Left renal cortex interstitium (tissue), 4 donors: ENCODE measurements around the gene PSMC4. TPM values are rescaled to one million over a fixed set of nuclear protein-coding genes. Genes with fewer than 3 reads are reported as not detected.

Source experiments
- DNase-seq, 4 donors: peaks; one replicate each; pipeline ENCODE4 v3.0.0-alpha.2; 2013; ENCODE audit warnings: low read depth in 4 of 4, low spot score in 2 of 4, missing footprints in 1 of 4
- polyA plus RNA-seq, 4 donors: library from polyadenylated mRNA; unstranded; fragments of 120-200 nt; gene quantifications; one replicate each; pipeline ENCODE4 v1.2.1, GENCODE V29; 2013; ENCODE audit not compliant: insufficient read length in 4 of 4

The PSMC4 gene
- 100 to 1,000 TPM in 2 of 4 donors, 10 to 100 TPM in 2; 81.2 to 103 (median 99.1) TPM for polyA plus RNA-seq

DNA sequence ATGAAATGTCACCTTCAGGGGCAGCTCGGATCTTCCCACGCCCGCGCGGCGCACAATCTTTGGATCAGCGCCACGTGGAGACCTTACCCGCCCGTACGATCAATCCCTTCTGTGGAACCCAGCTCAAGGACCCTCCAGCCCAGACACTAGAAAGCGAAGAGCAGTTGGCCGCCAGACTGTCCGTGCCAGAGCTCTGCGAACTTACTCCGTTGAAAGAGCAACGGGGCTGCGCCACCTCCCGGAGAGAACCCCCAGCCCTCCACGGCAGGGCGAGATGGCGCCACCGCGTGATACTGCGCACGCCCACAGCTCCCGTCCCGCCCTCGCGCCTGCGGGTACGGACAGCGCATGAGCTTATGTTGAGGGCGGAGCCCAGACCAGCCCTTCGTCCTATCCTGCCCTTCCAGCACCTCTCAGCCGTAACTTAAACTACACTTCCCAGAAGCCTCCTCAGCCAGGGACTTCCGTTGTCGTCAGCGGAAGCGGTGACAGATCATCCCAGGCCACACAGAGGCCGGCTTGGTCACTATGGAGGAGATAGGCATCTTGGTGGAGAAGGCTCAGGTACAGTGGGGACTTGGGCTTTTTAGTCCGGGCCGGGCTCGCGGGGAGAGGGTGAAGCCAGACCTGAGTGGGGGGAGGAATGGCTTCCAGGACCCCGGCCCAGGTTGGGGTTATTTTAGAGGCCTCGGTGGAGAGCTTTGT lies at the start of gene PSMC4:
Gene PSMC4, plus strand, starts transcription at position 491 of the 705 bp plus-strand sequence. Its CDS starts 38 bp downstream, at position 529.
- DNase-seq, result peak; percentile 93 to 98 (median 97)

DNA sequence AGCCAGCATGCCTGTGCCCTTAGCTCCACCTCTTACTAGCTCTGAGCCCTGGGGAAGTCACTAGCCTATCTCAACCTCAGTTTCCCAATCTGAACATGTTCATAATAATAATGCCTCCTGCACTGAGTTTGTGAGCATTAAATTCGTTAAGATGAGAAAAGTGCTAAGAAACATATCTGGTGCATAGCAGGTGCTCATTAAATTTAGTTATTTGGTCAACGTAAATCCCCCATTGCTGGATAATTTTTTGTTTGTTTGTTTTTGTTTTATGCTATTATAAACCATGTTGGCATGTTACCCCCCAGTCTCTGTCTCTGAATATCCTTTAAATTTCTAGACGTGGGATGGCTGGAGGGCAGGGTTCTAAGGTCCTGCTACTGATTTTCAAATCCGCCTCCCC lies 47.1 kb upstream of the PSMC4 start:
- DNase-seq, result no peak

DNA sequence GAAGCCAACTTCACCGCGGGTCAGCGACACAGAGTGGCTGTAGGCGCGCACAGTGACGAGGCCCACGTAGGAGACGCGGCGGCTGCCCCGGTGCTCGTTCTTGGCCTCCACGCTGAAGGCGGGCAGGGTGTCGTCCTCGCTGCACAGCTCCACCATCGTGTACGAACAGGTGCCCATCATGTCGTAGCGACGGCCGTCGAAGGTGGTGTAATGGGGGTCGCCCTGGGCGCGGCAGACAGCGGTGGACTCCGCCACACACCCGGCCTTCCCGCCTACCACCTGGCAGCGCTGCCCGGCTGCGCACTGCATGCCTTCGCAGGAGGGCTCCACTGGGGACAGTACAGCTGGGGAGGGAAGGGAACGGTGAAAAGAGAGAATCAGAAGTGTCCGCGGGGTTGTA lies 46.6 kb upstream of the PSMC4 start:
- no peak for DNase-seq

DNA sequence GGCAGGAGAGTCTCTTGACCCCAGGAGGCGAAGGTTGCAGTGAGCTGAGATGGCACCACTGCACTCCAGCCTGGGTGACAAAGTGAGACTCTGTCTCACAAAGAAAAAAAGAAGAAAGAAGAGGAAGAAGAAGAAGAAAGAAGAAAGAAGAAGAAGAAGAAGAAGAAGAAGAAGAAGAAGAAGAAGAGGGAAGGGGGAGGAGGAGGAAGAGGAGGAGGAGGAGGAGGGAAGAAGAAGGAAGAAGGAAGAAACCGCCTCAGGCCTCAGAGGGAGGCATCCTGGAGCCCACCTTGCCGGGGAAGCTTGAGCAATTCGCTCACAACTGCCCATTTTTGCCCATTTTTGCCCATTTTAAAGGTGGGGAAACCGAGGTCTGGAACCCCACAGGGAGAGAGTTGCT lies 46.0 kb upstream of the PSMC4 start:
- no peak for DNase-seq

DNA sequence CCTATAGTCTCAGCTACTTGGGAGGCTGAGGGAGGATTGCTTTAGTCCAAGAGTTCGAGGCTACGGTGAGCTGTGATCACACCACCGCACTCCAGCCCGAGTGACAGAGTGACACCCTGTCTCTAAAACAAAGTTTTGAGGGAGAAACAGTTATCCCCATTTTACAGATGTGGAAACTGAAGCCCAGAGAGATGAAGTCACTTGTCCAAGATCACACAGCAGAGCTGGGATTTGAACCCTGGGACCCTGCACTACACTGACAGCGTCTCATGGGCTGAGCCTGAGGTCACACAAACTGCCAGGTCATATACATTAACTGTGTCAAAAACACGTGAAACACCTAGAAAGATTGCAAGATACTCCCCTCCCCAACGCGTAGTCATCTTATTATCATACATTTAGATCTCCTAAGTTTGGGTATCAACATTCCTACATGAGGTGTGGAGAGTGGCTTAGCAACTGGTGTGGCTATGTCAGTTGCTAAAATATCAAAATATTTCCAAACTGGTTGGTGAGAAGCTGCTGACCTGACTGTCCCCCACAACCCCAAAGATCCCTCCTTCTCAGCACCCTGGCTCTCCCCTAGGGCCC lies 44.7 kb upstream of the PSMC4 start:
- DNase-seq, result no peak

DNA sequence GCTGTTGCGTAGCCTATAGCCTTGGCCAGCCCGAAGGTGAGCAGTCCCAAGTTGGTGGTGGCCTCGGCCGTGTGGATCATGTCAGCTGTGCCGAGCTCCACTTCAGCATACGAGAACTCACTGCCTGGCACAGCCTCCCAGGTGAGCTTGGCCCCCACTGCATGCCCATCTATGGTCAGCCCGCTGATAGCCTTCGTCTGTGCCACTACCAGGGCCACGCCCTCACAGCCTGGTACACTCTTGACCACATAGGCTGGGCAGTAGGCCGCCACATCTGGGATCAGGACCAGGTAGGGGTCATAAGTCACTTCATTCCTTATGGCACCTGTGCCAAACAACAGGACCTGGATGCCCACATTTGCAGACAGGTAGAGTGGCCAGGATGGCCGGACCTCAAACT lies 43.9 kb upstream of the PSMC4 start:
- DNase-seq, result no peak

DNA sequence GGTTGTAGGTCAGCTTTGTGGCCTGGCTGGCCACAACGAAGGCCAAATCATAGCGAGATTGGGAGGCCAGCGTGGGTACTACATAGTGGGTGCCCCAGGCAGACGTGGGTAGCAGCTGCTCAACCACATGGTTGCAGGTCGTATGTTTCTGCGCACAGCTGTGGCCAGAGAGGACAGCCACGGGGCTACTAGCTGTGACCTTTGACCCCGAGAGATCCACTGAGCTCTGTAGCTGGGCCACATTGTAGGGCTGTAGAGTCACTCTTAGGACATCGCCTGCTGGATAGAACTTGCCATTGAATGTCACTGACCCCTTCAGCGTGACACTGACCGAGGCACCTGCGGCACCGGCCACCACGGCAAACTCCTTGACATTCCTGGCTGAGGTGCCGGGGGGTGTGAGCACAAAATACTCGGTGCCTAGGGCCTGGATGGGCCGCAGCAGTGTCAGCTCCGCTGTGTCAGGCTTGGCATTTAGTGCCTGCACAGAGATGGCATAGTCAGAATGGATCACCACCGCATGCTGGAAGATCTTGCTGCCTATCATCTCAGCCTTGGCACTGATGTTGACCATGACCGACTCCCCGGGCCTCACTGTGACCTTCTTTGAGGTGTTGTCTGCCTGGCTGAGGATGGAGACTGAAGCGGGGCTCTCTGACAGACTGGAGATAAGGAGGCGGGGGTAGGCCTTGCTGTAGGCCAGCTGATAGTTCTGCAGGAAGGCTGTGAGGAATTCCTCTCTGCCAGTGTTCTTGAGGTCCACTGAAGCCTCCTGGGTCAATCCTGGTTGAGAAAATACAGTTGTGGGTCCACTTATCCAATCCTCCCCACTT lies 43.2 kb upstream of the PSMC4 start:
- no peak for DNase-seq

DNA sequence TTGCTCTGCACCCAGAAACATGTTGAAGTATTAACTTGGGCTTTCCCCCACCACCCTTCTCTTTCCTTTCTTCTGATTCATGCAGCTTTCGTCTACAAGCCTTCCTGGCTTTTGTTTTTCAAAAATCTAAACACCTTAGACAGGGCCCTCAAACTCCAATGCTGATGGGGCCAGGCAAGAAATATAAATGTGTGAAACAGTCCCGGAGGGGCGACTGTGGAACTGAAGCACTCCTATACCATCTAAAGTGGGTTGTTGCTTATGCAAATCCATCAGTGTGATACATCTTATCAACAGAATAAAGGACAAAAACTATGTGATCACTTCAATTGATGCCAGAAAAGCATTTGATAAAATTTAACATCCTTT lies 42.6 kb upstream of the PSMC4 start:
- no peak for DNase-seq

DNA sequence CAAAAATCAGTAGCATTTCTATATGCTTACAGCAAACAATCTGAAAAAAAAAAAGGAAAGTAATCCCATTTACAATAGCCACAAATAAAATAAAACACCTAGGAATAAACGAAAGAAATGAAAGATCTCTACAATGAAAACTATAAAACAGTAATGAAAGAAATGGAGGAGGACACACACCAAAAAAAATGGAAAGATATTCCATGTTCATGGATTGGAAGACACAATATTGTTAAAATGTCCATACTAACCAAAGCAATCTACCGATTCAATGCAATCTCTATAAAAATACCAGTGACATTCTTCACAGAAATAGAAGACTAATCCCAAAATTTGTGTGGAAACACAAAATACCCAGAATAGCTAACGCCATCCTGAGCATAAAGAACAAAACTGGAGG lies 41.2 kb upstream of the PSMC4 start:
- no peak for DNase-seq

DNA sequence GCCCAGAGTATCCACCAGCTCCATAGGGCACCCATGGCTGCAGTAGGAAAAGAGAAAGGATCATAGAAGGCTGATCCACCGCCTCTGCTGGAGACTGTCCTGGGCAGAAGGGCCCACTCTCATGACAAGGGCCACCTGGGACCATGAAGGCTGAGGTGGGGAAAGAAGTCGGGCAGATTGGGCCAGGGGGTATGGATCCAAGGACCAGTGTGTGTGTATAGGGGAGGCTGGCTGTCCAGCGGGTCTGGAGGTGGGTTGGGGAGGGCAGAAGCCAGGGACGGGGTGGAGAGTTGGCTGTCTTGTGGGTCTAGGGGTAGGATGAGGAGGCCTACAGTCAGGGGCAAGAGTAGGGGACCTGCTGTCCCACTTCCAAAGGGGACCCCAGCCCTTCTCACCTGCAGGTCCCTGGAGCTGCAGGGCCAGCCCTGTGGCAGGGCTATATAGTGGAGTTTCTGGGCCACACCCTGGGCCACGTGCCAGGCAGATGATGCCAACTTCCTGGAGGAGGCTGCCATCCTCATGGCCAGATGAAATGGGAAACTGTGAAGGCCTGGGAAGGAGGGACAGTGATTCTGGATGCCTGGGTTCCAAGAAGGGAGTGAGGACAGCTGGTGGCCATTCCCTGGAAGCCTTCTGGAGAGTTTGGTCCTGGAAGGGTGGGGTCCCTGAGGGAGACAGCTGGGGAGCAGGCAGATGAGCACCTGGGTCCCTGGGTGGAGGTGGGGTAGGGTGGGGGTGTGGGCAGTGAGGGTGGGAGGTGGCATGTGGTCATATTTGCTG lies 36.2 kb upstream of the PSMC4 start, which contains the start of gene FCGBP:
Gene FCGBP, minus strand, starts transcription at position 51 of the 780 bp plus-strand sequence.
- DNase-seq, result no peak

DNA sequence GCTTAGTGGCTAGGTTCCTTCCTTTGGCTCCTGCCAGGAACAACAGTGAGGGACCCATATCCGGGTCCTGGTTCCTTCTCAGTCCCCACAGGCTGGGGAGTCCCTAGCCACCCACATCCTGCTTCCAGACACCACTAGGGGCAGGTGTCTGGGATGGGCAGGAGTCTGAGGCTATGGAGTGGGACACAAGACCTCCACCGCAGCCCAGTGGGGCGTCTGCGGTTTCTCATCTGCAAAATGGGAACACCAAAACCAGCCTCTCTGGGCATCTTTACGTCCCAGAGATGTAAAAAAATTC lies 35.7 kb upstream of the PSMC4 start:
- no peak for DNase-seq

DNA sequence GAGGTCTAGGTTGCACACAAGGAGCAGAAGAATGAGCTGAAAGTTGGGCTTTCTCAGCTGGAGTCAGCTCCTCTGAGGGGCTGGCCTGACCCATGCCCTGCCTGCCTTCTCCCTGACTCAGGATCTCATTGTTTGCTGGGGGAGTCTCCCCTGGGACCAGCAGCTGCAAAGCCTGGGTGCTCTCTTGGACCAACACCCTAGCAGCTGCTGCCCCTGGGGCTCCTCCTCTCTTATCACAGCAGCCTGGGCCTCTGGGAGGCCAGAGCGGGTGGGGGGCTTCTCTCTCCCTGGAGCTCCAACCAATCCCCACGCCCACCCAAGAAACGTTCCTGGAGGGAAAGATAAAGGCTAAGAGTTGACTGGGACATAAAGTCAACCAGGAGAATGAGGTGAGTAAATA lies 34.9 kb upstream of the PSMC4 start:
- no peak for DNase-seq

DNA sequence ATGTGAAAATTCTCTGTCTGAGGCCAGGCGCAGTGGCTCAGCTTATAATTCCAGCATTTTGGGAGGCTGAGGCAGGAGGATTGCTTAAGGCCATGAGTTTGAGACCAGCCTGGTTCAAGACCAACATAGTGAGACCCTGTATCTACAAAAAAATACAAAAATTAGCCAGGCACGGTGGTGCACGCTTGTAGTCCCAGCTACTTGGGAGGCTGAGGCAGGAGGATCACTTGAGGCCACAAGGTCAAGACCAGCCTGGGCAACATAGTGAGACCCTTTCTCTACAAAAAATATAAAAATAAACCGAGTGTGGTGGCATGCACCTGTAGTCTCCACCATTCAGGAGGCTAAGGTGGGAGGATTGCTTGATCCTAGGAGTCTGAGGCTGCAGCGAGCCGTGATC lies 34.3 kb upstream of the PSMC4 start:
- DNase-seq, result no peak

DNA sequence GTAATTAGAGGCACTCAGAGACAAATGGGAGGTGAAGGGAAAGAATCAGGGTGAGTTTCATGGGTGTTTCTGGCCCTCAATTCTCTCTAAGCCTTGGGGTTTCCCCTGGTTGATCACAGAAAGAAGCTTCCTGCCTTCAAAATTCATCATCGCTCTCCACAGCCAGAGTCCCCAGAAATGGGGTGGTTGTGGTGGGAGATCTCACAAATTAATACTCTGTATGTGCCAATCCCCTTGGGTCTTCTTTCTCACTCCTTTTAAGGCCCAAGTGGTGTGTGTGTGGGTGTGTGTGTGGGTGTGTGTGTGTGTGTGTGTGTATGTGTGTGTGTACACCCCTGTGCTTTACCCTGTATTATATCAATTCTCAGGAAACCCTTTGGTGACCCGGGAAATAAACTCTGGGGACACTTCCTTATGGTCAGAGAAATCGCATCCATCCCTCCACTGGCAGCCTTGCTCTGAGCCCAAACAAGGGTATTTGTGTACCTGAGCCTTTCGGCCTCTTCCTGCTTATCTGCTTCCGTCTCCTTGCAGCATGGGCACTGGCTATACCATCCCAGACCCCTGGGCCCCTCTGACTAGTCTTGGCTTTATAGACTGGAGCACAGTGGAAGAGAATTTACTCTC lies 33.8 kb upstream of the PSMC4 start:
- no peak for DNase-seq

DNA sequence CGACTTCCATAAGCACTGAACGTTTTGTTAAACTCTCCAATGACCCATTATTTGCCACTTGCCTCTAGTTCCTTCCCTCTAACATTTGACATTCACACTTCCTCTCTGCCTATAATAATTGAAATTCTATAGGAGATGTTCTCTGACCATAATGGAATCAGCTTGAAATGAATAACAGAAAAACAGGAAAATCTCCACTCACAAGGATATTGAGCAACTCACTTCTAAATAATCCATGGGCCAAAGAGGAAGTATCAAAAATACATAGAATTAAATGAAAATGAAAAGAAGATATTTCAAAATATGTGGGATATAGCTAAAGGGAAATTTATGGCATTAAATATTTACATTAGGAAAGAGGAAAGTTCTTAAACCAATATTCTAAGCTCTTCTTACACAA lies 33.2 kb upstream of the PSMC4 start:
- no peak for DNase-seq

DNA sequence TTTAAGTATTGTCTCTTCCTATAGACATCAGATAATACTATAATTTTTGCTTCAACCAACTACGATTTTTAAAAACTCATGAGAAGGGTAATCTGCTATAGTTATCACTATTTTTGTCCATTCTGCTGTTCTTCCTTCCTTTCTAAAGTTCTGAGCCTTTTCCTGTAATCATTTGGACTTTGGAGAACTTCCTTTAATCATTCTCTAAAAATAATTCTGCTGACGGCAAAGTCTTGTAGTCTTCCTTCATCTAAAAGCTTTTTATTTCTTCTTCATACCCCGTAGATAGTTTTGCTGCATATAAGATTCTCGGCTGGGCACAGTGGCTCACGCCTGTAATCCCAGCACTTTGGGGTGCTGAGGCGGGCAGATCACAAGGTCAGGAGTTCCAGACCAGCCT lies 31.4 kb upstream of the PSMC4 start:
- no peak for DNase-seq

DNA sequence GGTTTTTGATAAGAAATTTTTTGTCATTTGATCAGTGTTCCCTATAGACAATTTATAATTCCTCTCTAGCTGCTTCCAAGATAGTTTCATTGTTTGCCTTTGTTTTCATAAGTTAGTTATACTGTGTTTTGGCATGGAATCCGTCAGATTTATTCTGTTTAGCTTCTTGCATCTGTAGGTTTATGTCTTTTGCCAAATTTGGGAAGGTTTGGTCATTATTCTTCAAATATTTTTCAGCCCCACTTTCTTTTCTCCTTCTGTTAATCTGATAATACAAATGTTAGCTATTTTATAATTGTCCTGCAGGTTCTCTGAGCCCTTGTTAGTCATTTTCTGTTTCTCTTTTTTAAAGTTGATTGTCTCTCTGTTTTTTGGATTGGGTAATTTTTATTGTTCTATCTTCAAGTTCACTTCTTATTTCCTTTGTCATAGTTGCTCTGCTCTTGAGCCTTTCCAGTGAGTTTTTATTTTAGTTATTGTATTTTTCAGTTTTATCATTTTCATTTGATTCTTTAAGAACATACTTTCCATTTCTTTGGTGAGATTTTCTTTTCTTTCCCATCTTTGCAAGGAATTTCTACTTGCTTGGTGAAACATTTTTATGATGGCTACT lies 30.6 kb upstream of the PSMC4 start:
- DNase-seq, result no peak

DNA sequence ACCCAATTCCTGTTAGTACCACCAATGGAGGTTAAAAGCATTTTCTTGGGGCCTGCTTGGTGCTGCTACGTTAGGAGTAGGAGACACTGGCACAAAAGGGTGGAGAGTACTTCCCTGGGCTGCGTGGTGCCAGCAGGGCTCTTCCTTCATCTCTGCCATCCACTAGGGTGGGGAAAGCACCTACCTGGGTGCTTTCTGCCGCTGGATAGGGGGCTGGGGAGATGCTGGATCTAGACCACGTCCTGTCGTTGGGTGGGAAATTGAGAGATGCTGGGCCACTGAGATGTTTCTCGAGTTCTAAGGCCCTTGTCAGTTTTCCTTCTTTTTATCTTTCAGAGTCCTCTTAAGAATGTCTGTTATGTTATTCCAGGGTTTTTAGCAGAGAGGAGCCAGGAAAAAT lies 29.8 kb upstream of the PSMC4 start:
- no peak for DNase-seq

DNA sequence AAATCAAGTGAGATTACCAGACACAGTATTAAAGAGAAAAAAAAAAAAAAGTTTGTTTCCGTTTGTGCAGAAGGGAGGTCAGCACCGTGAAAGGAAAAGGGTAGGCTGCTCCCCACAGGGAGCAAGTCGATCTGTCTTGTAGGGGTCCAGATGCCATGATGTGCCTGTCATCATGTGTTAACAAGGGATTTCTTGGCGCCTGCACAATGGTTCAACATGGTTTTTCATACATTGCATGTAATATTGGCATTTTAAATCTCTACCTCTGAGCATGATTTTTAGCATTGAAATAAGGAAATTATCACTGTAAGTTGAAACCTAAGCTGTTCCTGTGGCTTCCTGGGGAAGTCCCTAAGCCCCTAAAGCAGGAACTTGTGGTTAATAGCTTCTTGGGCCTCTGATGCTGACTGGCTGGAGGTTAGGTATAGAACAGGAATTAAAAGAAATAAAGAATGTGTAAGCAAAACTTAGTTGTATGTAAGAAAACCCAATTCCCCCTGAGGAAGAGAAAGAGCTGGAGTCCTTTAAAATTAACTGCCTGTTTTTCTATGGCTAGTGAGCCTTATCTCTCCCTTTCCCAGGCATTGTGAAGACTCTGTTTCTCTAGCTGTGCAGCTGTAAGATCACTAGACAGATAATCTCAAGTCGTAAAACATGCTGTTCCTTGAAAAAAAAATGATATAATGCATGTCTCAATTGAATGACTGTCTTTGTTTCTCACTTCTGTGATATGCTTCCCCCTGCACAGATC lies 29.2 kb upstream of the PSMC4 start:
- DNase-seq, result no peak

DNA sequence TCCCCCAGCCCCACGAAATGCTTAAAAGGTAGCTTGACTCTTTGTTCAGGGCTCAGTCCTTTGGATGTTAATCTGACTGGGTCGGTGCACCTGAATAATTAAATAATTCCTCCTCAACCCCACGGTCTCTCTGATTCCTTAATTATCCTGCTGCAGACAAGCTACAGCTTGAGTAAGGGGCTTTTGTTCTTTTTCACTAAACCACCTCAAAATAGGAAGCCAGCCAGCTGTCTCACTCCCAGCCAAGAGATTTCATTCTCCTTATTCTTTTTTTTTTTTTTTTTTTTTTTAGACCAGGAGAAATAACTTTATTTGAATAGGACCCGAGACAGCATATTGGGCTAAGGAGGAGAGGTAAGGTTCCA lies 28.6 kb upstream of the PSMC4 start:
- DNase-seq, result no peak
